HTERT RPE-1 (cell line): ENCODE data around the gene RHOB.

Experiments
- in situ Hi-C: fragments of 300-500 bp; cut with MboI; formaldehyde crosslinking; loops from 4 replicates; pipeline ENCODE4 v1.14.3; 2020; ENCODE audit warnings: low sequenced_read_pairs

Gene RHOB

GRCh38 chr2:20422402-20423271 is 24.2 kb upstream of the RHOB start:
- in situ Hi-C loops = no loop called here

- in situ Hi-C loops = no loop called here
Measured at GRCh38 chr2:20423359-20423758, 23.5 kb upstream of the RHOB start.

GRCh38 chr2:20423847-20424246 is 23.0 kb upstream of the RHOB start:
- in situ Hi-C loops = no loop called here

GRCh38 chr2:20424300-20425290 is 22.3 kb upstream of the RHOB start:
- in situ Hi-C loops = loop anchor here (25.0 kb wide), 1 partner anchor 213 kb away; no protein-coding TSS in a partner anchor

- in situ Hi-C loops = loop anchor here (25.0 kb wide), 1 partner anchor 212 kb away; no protein-coding TSS in a partner anchor
Measured at GRCh38 chr2:20425371-20425881, 21.4 kb upstream of the RHOB start.

GRCh38 chr2:20425884-20426283 is 21.0 kb upstream of the RHOB start:
- in situ Hi-C loops = loop anchor here (25.0 kb wide), 1 partner anchor 211 kb away; no protein-coding TSS in a partner anchor

- in situ Hi-C loops = loop anchor here (25.0 kb wide), 1 partner anchor 209 kb away; no protein-coding TSS in a partner anchor
Measured at GRCh38 chr2:20427931-20428526, 18.8 kb upstream of the RHOB start.

- in situ Hi-C loops = loop anchor here (25.0 kb wide), 1 partner anchor 208 kb away; no protein-coding TSS in a partner anchor
Measured at GRCh38 chr2:20428717-20429490, 18.0 kb upstream of the RHOB start.

- in situ Hi-C loops = loop anchor here (25.0 kb wide), 1 partner anchor 208 kb away; no protein-coding TSS in a partner anchor
Measured at GRCh38 chr2:20429528-20429927, 17.3 kb upstream of the RHOB start.

GRCh38 chr2:20430035-20430434 is 16.8 kb upstream of the RHOB start:
- in situ Hi-C loops = loop anchor here (25.0 kb wide), 1 partner anchor 207 kb away; no protein-coding TSS in a partner anchor

- in situ Hi-C loops = loop anchor here (25.0 kb wide), 1 partner anchor 207 kb away; no protein-coding TSS in a partner anchor
Measured at GRCh38 chr2:20430461-20431300, 16.2 kb upstream of the RHOB start.

- in situ Hi-C loops = loop anchor here (25.0 kb wide), 1 partner anchor 206 kb away; no protein-coding TSS in a partner anchor
Measured at GRCh38 chr2:20431301-20431698, 15.6 kb upstream of the RHOB start.

- in situ Hi-C loops = loop anchor here (25.0 kb wide), 1 partner anchor 206 kb away; no protein-coding TSS in a partner anchor
Measured at GRCh38 chr2:20431772-20432171, 15.1 kb upstream of the RHOB start.

GRCh38 chr2:20432714-20433113 is 14.2 kb upstream of the RHOB start:
- in situ Hi-C loops = loop anchor here (25.0 kb wide), 1 partner anchor 205 kb away; no protein-coding TSS in a partner anchor

- in situ Hi-C loops = loop anchor here (25.0 kb wide), 1 partner anchor 204 kb away; no protein-coding TSS in a partner anchor
Measured at GRCh38 chr2:20433249-20433648, 13.6 kb upstream of the RHOB start.

- in situ Hi-C loops = loop anchor here (25.0 kb wide), 1 partner anchor 203 kb away; no protein-coding TSS in a partner anchor
Measured at GRCh38 chr2:20433946-20434553, 12.8 kb upstream of the RHOB start.

- in situ Hi-C loops = loop anchor here (25.0 kb wide), 1 partner anchor 203 kb away; no protein-coding TSS in a partner anchor
Measured at GRCh38 chr2:20434588-20435294, 12.1 kb upstream of the RHOB start.
